Lower lobe of right lung (tissue), 2 donors: ENCODE measurements around the gene FBRSL1. TPM values are rescaled to one million over a fixed set of nuclear protein-coding genes. Genes with fewer than 3 reads are reported as not detected.

Source experiments
- ATAC-seq, 2 donors: fragments of 200-7000 bp; cut with Tn5 transposase; one replicate each; pipeline ENCODE4 v1.9.1; 2020 to 2022; ENCODE audit warnings: mild to moderate bottlenecking in 2 of 2, moderate library complexity in 2 of 2
- DNase-seq: peaks from one replicate; pipeline ENCODE4 v3.0.0-alpha.2; 2020
- H3K27ac ChIP-seq: fragments of 200-600 bp; one replicate; pipeline ENCODE4 v1.8.0; 2022
- H3K27me3 ChIP-seq: fragments of 200-600 bp; one replicate; pipeline ENCODE4 v1.8.0; 2022; ENCODE audit warnings: low read depth
- H3K36me3 ChIP-seq: fragments of 200-600 bp; one replicate; pipeline ENCODE4 v1.8.0; 2022; ENCODE audit warnings: mild to moderate bottlenecking
- H3K4me1 ChIP-seq: fragments of 200-600 bp; one replicate; pipeline ENCODE4 v1.8.0; 2022
- H3K4me3 ChIP-seq: fragments of 200-600 bp; one replicate; pipeline ENCODE4 v1.8.0; 2022; ENCODE audit warnings: mild to moderate bottlenecking
- H3K9me3 ChIP-seq: fragments of 200-600 bp; one replicate; pipeline ENCODE4 v1.8.0; 2022
- CTCF ChIP-seq: fragments of 200-600 bp; IDR thresholded peaks from one replicate; pipeline ENCODE4 v1.8.0; 2022; ENCODE audit warnings: antibody characterized with exemption, mild to moderate bottlenecking
- intact Hi-C: fragments of 100-400 bp; cut with DNase I; formaldehyde crosslinking; loops from one replicate; pipeline ENCODE4 v1.11.0; 2022
- total RNA-seq: library from RNA; stranded (reverse); fragmentation: NEBNext Ultra II Directional; extraction: Animal tissue kit (Norgen Biotek cat#: 25700); gene quantifications from one replicate; pipeline ENCODE4 v1.2.1, GENCODE V29; 2021
- donor health status: DM: no; HTN: yes; CAD: no; lungs with severe emphysema.

FBRSL1 gene
- total RNA-seq, 1 donor from 2014 or later = 47.6 TPM

DNA sequence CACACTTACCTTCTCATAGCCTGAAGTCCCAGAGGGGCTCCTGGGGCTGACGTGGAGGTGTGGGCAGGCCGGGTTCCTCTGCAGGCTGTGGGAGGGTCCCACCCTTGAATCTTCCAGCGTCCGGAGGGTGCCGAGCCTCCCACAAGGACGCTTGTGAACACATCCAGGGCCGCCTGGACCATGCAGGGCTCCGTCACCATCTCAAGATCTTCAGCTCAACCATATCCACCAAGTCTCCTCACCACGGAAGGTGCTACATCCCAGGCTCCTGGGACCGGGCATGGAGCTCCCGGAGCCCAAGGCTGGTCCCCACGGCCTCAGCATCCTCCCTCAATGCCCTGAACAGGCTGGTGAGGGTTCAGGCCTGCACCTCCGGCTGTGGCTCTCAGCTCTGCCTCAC is 10.7 kb upstream of the FBRSL1 start:
- Histone ChIP-seq H3K9me3 (no peaks in the 10 kb centered on the region), H3K27ac (no peak overlapping the region), H3K27me3 (peaks cover 11% of the 10 kb centered on the region), H3K4me1 (no peaks in the 10 kb centered on the region), H3K4me3 (no peak overlapping the region), H3K36me3 (no peaks in the 10 kb centered on the region)
- ATAC-seq (no peak), DNase-seq (no peak)
- intact Hi-C loops = no loop called here
- TF ChIP-seq CTCF = no peak

GRCh38 chr12:132479938-132480622 is 9.9 kb upstream of the FBRSL1 start:
- Histone ChIP-seq H3K27me3 (peaks cover 11% of the 10 kb centered on the region), H3K36me3 (no peaks in the 10 kb centered on the region), H3K27ac (no peak overlapping the region), H3K9me3 (no peaks in the 10 kb centered on the region), H3K4me1 (no peaks in the 10 kb centered on the region), H3K4me3 (no peak overlapping the region)
- intact Hi-C loops = no loop called here
- ATAC-seq = no peak
- no peak for TF ChIP-seq CTCF
- no peak for DNase-seq

DNA sequence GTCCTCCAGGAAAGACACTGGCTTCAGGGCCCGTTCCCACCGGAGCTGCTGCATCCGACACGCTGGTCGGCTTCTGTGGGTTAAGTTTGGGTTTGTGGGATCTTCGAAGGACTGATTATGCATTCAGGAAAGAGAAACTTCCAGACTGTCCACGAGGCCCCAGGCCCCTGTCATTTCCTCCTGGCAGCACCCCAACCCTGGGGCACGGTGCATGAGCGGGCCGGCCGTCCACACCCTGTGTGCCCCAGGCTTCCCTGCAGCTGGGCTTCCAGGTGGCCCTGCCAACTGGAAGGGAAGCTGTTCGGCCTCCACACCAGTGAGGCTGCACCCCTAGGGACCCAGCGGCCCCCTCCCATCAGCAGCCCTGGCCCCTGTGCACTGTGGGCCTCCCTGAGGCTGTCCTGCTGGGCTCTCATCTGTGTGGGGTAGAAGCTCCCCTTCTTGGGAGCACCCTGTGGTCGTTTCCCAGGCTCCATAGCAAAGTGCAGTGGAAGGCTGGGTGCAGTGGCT is 9.3 kb upstream of the FBRSL1 start:
- H3K27ac ChIP-seq = no peak overlapping the region
- no peaks in the 10 kb centered on the region for H3K9me3 ChIP-seq
- H3K27me3 ChIP-seq = peaks cover 11% of the 10 kb centered on the region
- no peak for DNase-seq
- ATAC-seq = no peak
- intact Hi-C loops = no loop called here
- no peak for TF ChIP-seq CTCF
- H3K4me3 ChIP-seq = no peak overlapping the region
- H3K36me3 ChIP-seq = no peaks in the 10 kb centered on the region
- no peaks in the 10 kb centered on the region for H3K4me1 ChIP-seq

- no peak overlapping the region for H3K4me3 ChIP-seq
- H3K9me3 ChIP-seq = no peaks in the 10 kb centered on the region
- peaks cover 11% of the 10 kb centered on the region for H3K27me3 ChIP-seq
- H3K36me3 ChIP-seq = no peaks in the 10 kb centered on the region
- ATAC-seq (no peak), DNase-seq (no peak)
- no peaks in the 10 kb centered on the region for H3K4me1 ChIP-seq
- H3K27ac ChIP-seq = no peak overlapping the region
- TF ChIP-seq CTCF = no peak
- intact Hi-C loops = no loop called here
These were observed 8.6 kb upstream of the FBRSL1 start for GRCh38 chr12:132481345-132481744.

DNA sequence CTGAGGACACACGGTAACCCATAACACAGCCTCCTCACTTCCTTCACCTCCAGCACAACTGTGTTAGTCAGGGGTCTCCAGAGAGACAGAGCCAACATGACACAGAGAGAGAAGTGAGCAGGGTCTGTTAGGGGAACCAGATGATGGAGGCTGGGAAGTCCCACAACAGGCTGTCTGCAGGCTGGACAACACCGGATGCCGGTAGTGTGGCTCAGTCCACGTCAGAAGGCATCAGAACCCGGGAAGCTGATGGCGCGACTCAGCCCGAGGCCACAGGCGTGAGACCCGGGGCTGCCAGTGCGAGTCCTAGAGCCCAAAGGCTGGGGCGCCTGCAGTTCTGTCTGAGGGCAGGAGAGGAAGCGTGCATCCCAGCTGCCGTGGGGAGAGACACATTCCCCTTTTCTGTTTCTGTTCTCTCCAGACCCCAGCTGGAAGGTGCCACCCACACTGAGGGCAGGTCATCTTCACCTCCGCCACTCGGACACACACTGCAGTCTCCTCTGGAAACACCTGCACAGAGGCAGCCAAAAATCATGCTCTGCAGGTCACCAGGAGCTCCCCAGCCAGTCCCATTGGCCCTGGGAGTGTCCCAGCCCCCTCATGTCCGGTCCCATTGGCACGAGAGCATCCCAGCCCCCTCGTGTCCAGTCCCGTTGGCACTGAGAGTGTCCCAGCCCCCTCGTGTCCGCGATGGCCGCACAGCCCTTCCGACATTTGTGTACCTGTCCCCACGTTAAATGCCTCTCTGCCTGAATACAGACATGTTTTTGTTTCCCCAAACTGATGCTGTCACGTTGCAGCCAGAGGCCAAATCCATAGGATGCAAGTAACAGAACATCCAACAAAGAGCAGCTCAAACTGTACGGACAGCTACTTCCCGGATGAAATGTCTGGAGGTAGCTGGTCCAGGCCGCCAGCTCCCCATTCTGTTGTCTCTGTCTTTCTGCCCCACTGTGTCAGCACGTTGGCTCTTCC is 7.9 kb upstream of the FBRSL1 start:
- H3K9me3 ChIP-seq = no peaks in the 10 kb centered on the region
- intact Hi-C loops = no loop called here
- ATAC-seq (no peak), DNase-seq (no peak)
- H3K27me3 ChIP-seq = peaks cover 11% of the 10 kb centered on the region
- H3K27ac ChIP-seq = no peak overlapping the region
- H3K4me3 ChIP-seq = no peak overlapping the region
- no peak for TF ChIP-seq CTCF
- H3K4me1 ChIP-seq = no peaks in the 10 kb centered on the region
- no peaks in the 10 kb centered on the region for H3K36me3 ChIP-seq
